ENCODE data around the gene SAFB2.
"Not testable (repeated sequence)": the region's sequence is repeated elsewhere in the genome, so short reads cannot be mapped to it uniquely, and the experiment has no call there.

Gene SAFB2

DNA sequence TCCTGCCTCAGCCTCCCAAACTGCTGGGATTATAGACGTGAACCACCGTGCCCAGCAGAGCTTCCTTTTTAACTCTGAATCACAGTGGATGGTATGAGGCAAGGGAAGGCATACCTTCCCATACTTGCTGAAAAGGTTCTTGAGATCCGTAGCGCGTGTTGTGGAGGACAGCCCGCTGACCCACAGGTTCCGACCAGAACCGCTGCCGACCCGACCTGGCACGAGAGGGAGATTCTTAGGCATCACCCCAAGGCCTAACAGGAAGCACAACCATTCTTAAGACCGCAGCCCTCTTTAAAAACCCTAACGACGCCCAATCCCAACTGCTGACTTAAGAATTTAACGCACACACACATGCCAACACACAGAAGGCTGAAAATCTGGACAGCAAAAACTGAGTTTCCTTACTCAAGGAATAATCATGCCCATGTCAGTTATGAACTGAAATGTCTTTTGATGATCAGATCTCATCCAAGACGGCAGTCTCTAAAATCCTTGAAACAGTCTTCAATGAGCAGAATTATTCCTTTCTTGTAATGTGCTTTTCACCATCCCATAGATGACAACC is 12.6 kb downstream of the SAFB2 start:
- Histone ChIP-seq H3K4me3 (ENCODE audit: low read depth, low read length, poor library complexity, severe bottlenecking) (no peak overlapping the region), H3K9ac (ENCODE audit: low read length) (no peak overlapping the region), H3K4me2 (ENCODE audit: low read length) (no peak overlapping the region), H3K27me3 (ENCODE audit: insufficient read depth, low read length) (no peaks in the 10 kb centered on the region), H2AFZ (ENCODE audit: low read length) (no peak overlapping the region), H3K9me2 (ENCODE audit: low read depth, low read length) (no peaks in the 10 kb centered on the region), H3K4me1 (ENCODE audit: insufficient read depth, low read length, severe bottlenecking) (no peaks in the 10 kb centered on the region), H3K27ac (ENCODE audit: low read depth, low read length, poor library complexity, severe bottlenecking) (no peak overlapping the region), H3F3A (ENCODE audit: insufficient read depth, low read length) (no peaks in the 10 kb centered on the region), H3K36me3 (ENCODE audit: insufficient read depth, low read length) (peaks cover 92% of the 10 kb centered on the region), H3K9me3 (ENCODE audit: low read length) (no peaks in the 10 kb centered on the region), H4K20me1 (ENCODE audit: insufficient read depth, low read length) (no peaks in the 10 kb centered on the region), H3K79me2 (ENCODE audit: insufficient read depth, low read length) (0 out of 2 replicates have a peak, but pooled peaks cover 14% of the 10 kb centered on the region)
- TF ChIP-seq, protein P1, sequence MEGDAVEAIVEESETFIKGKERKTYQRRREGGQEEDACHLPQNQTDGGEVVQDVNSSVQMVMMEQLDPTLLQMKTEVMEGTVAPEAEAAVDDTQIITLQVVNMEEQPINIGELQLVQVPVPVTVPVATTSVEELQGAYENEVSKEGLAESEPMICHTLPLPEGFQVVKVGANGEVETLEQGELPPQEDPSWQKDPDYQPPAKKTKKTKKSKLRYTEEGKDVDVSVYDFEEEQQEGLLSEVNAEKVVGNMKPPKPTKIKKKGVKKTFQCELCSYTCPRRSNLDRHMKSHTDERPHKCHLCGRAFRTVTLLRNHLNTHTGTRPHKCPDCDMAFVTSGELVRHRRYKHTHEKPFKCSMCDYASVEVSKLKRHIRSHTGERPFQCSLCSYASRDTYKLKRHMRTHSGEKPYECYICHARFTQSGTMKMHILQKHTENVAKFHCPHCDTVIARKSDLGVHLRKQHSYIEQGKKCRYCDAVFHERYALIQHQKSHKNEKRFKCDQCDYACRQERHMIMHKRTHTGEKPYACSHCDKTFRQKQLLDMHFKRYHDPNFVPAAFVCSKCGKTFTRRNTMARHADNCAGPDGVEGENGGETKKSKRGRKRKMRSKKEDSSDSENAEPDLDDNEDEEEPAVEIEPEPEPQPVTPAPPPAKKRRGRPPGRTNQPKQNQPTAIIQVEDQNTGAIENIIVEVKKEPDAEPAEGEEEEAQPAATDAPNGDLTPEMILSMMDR (IDR thresholded peaks at IDR 0.05; ENCODE audit: low read length) = no peak
- no peak for TF ChIP-seq EZH2 (IDR thresholded peaks at IDR 0.05; ENCODE audit: borderline replicate concordance, low read length)

DNA sequence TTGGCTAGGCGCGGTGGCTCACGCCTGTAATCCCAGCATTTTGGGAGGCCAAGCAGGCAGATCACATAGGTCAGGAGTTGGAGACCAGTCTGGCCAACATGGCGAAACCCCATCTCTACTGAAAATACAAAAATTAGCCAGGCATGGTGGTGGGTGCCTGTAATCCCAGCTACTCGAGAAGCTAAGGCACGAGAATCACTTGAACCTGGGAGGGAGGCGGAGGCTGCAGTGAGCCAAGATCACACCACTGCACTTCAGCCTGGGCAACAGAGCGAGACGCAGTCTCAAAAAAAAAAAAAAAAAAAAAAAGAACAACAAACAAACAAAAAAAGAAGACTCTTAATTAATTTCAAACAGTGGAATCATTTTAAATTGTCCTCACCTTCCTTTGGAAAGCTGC is 13.8 kb downstream of the SAFB2 start:
- not testable (repeated sequence) for H3K27me3 ChIP-seq (ENCODE audit: insufficient read depth, low read length); H3K4me1 ChIP-seq (ENCODE audit: insufficient read depth, low read length, severe bottlenecking); H3K9me3 ChIP-seq (ENCODE audit: low read length); H2AFZ ChIP-seq (ENCODE audit: low read length); H3K9ac ChIP-seq (ENCODE audit: low read length); H3K27ac ChIP-seq (ENCODE audit: low read depth, low read length, poor library complexity, severe bottlenecking); H3K4me3 ChIP-seq (ENCODE audit: low read depth, low read length, poor library complexity, severe bottlenecking); H4K20me1 ChIP-seq (ENCODE audit: insufficient read depth, low read length); H3K9me2 ChIP-seq (ENCODE audit: low read depth, low read length); H3F3A ChIP-seq (ENCODE audit: insufficient read depth, low read length); H3K4me2 ChIP-seq (ENCODE audit: low read length)
- Histone ChIP-seq H3K79me2 (ENCODE audit: insufficient read depth, low read length) (0 out of 2 replicates have a peak, but pooled peaks cover 14% of the 10 kb centered on the region), H3K36me3 (ENCODE audit: insufficient read depth, low read length) (peaks cover 92% of the 10 kb centered on the region)

DNA sequence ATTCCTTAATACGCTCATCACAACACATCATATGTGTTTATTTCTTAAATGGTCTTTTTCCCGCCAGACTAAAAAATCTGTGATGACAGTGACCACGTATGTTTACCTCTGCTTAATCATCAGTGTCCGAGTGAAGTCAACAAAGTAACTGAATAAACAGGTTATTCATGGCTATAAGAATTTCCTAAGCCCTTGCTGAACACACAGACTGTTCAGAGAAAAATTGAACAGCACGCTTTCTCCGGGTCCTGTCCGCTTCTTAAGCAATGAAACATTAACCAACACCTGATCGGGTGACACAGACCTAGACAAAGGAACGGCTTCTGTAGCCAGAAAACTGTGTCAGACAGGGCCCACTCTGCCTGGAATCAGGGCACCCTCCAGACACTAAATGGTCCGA is 14.3 kb downstream of the SAFB2 start:
- 0 out of 2 replicates have a peak, but pooled peaks cover 14% of the 10 kb centered on the region for H3K79me2 ChIP-seq (ENCODE audit: insufficient read depth, low read length)

More for the DNA sequence above, 14.3 kb downstream of the SAFB2 start:
- Histone ChIP-seq H3K27ac (ENCODE audit: low read depth, low read length, poor library complexity, severe bottlenecking) (no peak overlapping the region), H3K4me1 (ENCODE audit: insufficient read depth, low read length, severe bottlenecking) (no peaks in the 10 kb centered on the region), H3K9me3 (ENCODE audit: low read length) (no peaks in the 10 kb centered on the region), H3K4me2 (ENCODE audit: low read length) (no peak overlapping the region), H3K9ac (ENCODE audit: low read length) (no peak overlapping the region), H3K4me3 (ENCODE audit: low read depth, low read length, poor library complexity, severe bottlenecking) (no peak overlapping the region), H3K27me3 (ENCODE audit: insufficient read depth, low read length) (no peaks in the 10 kb centered on the region), H3K36me3 (ENCODE audit: insufficient read depth, low read length) (peaks cover 92% of the 10 kb centered on the region), H3F3A (ENCODE audit: insufficient read depth, low read length) (no peaks in the 10 kb centered on the region), H2AFZ (ENCODE audit: low read length) (no peak overlapping the region), H4K20me1 (ENCODE audit: insufficient read depth, low read length) (no peaks in the 10 kb centered on the region), H3K9me2 (ENCODE audit: low read depth, low read length) (no peaks in the 10 kb centered on the region)
- TF ChIP-seq, protein P1 (IDR thresholded peaks at IDR 0.05; ENCODE audit: low read length) = no peak
- no peak for TF ChIP-seq EZH2 (IDR thresholded peaks at IDR 0.05; ENCODE audit: borderline replicate concordance, low read length)
